D721Med (cell line): ENCODE results near the gene APOB.

Source experiments
- DNase-seq: peaks from one replicate; pipeline ENCODE4 v3.0.0; 2011; ENCODE audit warnings: low spot score; ENCODE audit not compliant: insufficient read length
- FAIRE-seq: peaks from 2 replicates; lab custom pipeline; 2011; peaks lifted over from hg19 to GRCh38; lab: Jason Lieb, UNC
- CTCF ChIP-seq: IDR thresholded peaks from 2 replicates; pipeline ENCODE4 v1.5.1; 2012; ENCODE audit warnings: mild to moderate bottlenecking, control low read depth; ENCODE audit not compliant: insufficient read depth; ENCODE audit errors: missing control alignments

The APOB gene

GRCh38 chr2:20999906-21000645, 43.8 kb downstream of the APOB start:
- TF ChIP-seq CTCF = no peak
- DNase-seq (no peak), FAIRE-seq (no peak)

GRCh38 chr2:20998972-20999905, 44.6 kb downstream of the APOB start:
- TF ChIP-seq CTCF = no peak
- FAIRE-seq (no peak), DNase-seq (no peak)

- DNase-seq = no peak
- TF ChIP-seq CTCF = no peak
- no peak for FAIRE-seq
Observed at GRCh38 chr2:20997953-20998722, 45.7 kb downstream of the APOB start.

GRCh38 chr2:20994130-20994529, 49.7 kb downstream of the APOB start:
- no peak for FAIRE-seq
- no peak for TF ChIP-seq CTCF
- no peak for DNase-seq

GRCh38 chr2:20992201-20992711, 51.6 kb downstream of the APOB start:
- DNase-seq (no peak), FAIRE-seq (no peak)
- no peak for TF ChIP-seq CTCF

- TF ChIP-seq CTCF = no peak
- FAIRE-seq (no peak), DNase-seq (no peak)
Observed at GRCh38 chr2:20990442-20991430, 53.1 kb downstream of the APOB start.
